Natural killer cell treated with Interleukin-12 subunit alpha and Interleukin-12 subunit beta and Interleukin-15 and Interleukin-18, amount 100 ng/mL, for 72 hours (primary cell): Measurements from ENCODE around the gene FFAR3. TPM values are rescaled to one million over a fixed set of nuclear protein-coding genes. Genes with fewer than 3 reads are reported as not detected.

Experiments
- ATAC-seq, 2 donors: fragments of 150-1000 bp; cut with Tn5 transposase in 1 of 2; sonication (Bioruptor Pico), chemical (Tn5 transposase) in 1 of 2; 2 replicates each; pipeline ENCODE4 v1.10.0; 2021
- DNase-seq: peaks from one replicate; pipeline ENCODE4 v3.0.0; 2022; ENCODE audit warnings: low spot score
- H3K27ac Mint-ChIP-seq, 2 donors: 1 replicate in 1 of 2; 2 replicates in 1 of 2; pipeline ENCODE4 v1.8.0; 2022; ENCODE audit warnings: mixed read lengths in 2 of 2, mild to moderate bottlenecking in 1 of 2, moderate library complexity in 1 of 2
- H3K27me3 Mint-ChIP-seq, 2 donors: 1 replicate in 1 of 2; 2 replicates in 1 of 2; pipeline ENCODE4 v1.8.0; 2022; ENCODE audit warnings: mixed read lengths in 2 of 2
- H3K36me3 Mint-ChIP-seq: one replicate; pipeline ENCODE4 v1.8.0; 2022; ENCODE audit warnings: mixed read lengths
- H3K4me1 Mint-ChIP-seq, 2 donors: 1 replicate in 1 of 2; 2 replicates in 1 of 2; pipeline ENCODE4 v1.8.0; 2022; ENCODE audit warnings: low read depth in 2 of 2, mixed read lengths in 2 of 2, mild to moderate bottlenecking in 1 of 2
- H3K4me3 Mint-ChIP-seq: one replicate; pipeline ENCODE4 v1.8.0; 2022; ENCODE audit warnings: mixed read lengths
- H3K9me3 Mint-ChIP-seq: 2 replicates; pipeline ENCODE4 v1.8.0; 2022; ENCODE audit warnings: mixed read lengths
- total RNA-seq, 2 donors: library from RNA; stranded (reverse); gene quantifications; one replicate each; pipeline ENCODE4 v1.2.3, GENCODE V29; 2022

Gene FFAR3
- total RNA-seq, 2 donors from 2014 or later, result 0.62 TPM; not detected in 1

DNA sequence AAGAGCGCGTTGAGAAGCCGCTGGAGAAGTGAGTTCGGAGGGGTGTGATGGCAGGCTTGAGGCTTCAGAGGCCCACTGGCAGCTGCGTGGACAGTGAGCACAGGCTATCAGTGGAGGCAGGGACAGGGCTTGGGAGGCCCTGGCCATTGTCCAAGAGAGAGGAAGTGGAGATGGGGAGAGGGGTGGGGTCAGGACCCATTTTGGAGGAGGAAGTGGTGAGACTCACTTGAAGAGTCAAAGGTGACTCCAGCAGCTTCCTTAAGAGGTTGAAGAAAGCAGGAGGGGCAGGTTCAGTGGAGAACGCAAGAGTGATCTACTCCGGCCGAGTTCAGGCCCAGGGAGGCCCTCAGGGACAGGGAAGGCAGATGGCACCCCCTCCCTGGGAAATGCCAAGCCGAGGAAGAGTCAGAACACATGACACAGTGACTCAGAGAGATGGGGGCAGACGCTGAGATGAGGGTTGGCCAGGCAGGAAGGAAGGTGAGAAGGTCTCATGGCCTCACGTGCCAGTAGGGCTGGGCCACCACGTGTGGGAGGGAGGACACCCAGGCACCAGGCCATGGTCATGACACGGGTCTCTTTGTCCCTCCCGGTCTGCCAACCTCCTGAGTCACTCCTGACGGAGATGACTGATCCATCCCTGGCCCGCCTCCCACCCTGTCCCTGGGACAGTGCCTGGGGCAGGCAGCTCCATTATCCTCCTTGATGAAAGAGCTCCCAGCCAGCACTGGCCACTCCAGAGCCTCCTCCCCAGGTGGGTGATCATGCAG, 39.4 kb upstream of the FFAR3 start:
- H3K9me3 Mint-ChIP-seq, result no peaks in the 10 kb centered on the region
- H3K4me1 Mint-ChIP-seq, result peaks cover 6 to 13% of the 10 kb centered on the region in 2 donors
- peak; percentile 45 to 49 for ATAC-seq
- DNase-seq, result no peak
- no peaks in the 10 kb centered on the region for H3K36me3 Mint-ChIP-seq
- H3K27me3 Mint-ChIP-seq, result peaks cover 6 to 11% of the 10 kb centered on the region in 2 donors
- H3K4me3 Mint-ChIP-seq, result no peak overlapping the region
- H3K27ac Mint-ChIP-seq, result peak overlapping the region in 1 of 2 donors; percentile 78

DNA sequence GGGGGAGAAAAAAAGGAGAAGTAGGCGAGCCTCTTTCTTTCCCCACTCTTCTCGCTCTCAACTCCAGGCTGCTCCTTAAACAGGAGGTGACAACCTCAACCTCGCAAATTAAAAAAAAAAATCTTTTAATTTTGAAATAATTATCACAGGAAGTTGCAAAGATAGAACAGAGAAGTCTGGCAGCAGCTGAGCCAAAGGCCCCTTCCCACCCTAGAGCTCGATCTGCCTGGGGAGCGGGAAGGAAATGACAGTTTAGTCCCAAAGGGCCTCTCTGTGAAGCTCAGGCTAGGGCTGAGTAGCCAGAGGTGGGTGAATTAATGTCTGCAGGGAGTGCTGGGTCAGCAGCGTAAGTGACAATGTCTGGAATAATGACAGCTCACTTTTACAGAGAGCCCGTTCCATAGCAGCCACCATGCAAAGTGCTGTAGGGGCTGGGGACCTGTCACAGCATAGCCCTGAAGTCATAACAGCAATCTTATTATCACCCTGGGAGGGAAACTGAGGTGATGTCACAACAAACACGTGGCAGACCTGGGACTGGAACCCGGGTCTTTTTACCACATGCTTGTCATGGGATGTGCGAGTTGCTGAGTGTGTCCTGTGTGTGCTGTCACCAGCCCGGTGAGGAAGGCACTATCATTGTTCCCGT, 38.1 kb upstream of the FFAR3 start:
- Mint-ChIP-seq H3K36me3 (no peaks in the 10 kb centered on the region), H3K9me3 (no peaks in the 10 kb centered on the region), H3K27me3 (peaks cover 6 to 11% of the 10 kb centered on the region in 2 donors), H3K4me1 (peaks cover 6 to 17% of the 10 kb centered on the region in 2 donors), H3K27ac (no peak overlapping the region), H3K4me3 (no peak overlapping the region)
- DNase-seq (no peak), ATAC-seq (no peak)

DNA sequence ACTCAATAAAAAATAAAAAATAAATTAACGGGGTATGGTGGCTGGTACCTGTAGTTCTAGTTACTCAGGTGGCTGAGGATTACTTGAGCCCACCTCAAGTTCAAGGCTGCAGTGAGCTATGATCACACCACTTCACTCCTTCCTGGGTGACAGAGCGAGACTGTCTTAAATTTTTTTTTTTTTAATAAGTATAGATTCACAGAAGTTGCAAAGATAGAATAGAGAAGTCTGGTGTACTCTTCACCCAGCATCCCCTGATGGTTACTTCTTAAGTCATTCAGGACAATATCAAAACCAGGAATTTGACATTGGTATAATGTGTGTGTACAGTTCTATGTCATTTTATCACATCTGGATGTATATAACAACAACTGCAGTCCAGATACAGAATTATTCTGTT, 37.0 kb upstream of the FFAR3 start:
- peak overlapping the region in 1 of 2 donors; percentile 63 for H3K27ac Mint-ChIP-seq
- ATAC-seq (no peak), DNase-seq (no peak)
- no peaks in the 10 kb centered on the region for H3K9me3 Mint-ChIP-seq
- peaks cover 10 to 20% of the 10 kb centered on the region in 2 donors for H3K27me3 Mint-ChIP-seq
- no peaks in the 10 kb centered on the region for H3K36me3 Mint-ChIP-seq
- peaks cover 6 to 17% of the 10 kb centered on the region in 2 donors for H3K4me1 Mint-ChIP-seq
- H3K4me3 Mint-ChIP-seq, result no peak overlapping the region

DNA sequence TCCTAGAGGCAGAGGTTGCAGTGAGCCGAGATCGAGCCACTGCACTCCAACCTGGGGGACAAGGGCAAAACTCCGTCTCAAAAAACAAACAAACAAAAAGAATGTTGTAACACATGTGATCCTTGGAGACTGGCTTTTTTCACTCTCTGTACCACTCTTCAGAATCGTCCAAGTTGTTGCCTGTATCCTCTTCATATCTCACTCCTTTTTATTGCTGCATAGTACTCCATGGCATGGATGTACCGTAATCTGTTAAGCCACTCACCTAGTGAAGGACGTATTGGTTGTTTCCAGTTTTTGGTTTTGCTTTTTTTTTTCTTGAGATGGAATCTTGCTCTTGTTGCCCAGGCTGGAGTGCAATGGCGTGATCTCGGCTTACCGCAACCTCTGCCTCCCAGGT, 36.2 kb upstream of the FFAR3 start:
- Mint-ChIP-seq H3K4me3 (no peak overlapping the region), H3K27me3 (peaks cover 10 to 22% of the 10 kb centered on the region in 2 donors), H3K4me1 (peaks cover 6 to 17% of the 10 kb centered on the region in 2 donors), H3K27ac (peak overlapping the region in 1 of 2 donors; percentile 63), H3K36me3 (no peaks in the 10 kb centered on the region), H3K9me3 (no peaks in the 10 kb centered on the region)
- no peak for ATAC-seq
- no peak for DNase-seq

DNA sequence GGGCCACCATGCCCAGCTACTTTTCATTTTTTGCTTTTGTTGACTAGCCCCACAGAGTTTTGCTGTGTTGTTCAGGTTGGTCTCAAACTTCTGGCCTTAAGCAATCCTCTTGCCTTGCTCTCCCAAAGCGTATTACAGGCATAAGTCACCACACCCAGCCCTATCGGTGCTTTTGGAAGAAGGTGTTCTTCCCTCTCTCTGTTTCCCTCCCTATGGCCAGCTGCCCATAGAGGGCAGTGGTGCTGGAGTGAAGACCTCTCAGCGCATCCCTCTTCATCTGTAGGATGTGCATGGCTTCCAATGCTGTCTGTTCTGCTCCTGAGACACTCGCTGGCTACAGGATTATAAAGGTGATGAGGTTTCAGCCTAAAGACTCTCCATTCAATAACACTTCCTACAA, 30.6 kb upstream of the FFAR3 start:
- ATAC-seq (no peak), DNase-seq (no peak)
- peaks cover 8 to 18% of the 10 kb centered on the region in 2 donors for H3K4me1 Mint-ChIP-seq
- peaks cover 26 to 34% of the 10 kb centered on the region in 2 donors for H3K27me3 Mint-ChIP-seq
- no peak overlapping the region for H3K4me3 Mint-ChIP-seq
- peak overlapping the region in 1 of 2 donors; percentile 19 for H3K27ac Mint-ChIP-seq
- H3K9me3 Mint-ChIP-seq, result no peaks in the 10 kb centered on the region
- H3K36me3 Mint-ChIP-seq, result no peaks in the 10 kb centered on the region

DNA sequence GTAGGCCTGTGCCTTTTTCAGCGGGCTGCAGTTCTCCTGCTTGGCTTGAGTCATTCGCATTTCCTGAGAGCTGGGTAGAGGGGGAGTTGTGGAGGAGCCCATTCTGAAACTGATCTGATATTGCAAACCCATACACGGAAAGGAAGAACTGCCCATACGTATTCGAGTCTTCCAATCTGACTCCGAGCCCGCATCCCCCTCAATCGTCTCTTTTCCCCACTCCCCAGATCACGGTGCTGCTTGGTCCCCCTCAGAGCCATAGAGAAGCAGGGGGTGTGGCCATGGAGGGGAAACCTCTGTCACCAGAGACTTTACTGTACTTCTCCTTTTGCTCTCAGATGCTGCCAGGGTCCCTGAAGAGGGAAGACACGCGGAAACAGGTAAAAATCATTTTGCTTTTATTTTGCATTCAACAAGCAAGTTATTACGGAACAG, 29.4 kb upstream of the FFAR3 start, which contains the start of gene CD22:
Gene CD22 (plus strand): TSS at position 337 of the 435 bp plus-strand sequence. CDS start 2,854 bp downstream, outside the sequence.
- Mint-ChIP-seq H3K4me3 (peak within 1 kb of the TSS; percentile 40), H3K36me3 (no peaks in the 10 kb centered on the region), H3K27ac (peak within 1 kb of the TSS in 1 of 2 donors; percentile 78), H3K27me3 (peaks cover 28 to 33% of the 10 kb centered on the region in 2 donors), H3K4me1 (peaks cover 8 to 22% of the 10 kb centered on the region in 2 donors), H3K9me3 (no peaks in the 10 kb centered on the region)
- DNase-seq (no peak), ATAC-seq (peak in 1 of 2 donors; percentile 32)

DNA sequence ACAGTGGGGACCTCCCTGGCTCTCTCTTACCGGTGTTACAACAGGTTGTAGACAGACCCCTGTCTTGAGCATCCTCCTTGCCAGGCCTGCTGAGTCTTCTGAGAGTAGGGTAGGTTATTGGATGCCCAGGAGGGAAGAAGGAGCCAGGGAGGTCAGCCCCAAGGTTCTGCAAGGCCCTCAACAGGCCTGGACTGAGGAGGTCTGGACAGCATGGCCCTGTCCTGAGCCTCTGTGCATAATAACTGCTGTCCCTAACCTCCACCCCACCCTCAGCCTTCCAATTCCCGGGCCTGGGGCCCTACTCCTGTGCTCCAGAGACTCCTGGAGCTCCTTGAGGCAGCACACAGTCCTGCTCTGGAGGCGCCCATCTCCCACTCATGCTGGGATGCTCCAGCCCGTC, 28.9 kb upstream of the FFAR3 start:
- Mint-ChIP-seq H3K27ac (peak overlapping the region in 1 of 2 donors; percentile 78), H3K4me1 (peaks cover 13 to 18% of the 10 kb centered on the region in 2 donors), H3K36me3 (no peaks in the 10 kb centered on the region), H3K9me3 (no peaks in the 10 kb centered on the region), H3K27me3 (peaks cover 27 to 38% of the 10 kb centered on the region in 2 donors), H3K4me3 (peak overlapping the region; percentile 40)
- peak in 1 of 2 donors; percentile 27 for ATAC-seq
- DNase-seq, result no peak

DNA sequence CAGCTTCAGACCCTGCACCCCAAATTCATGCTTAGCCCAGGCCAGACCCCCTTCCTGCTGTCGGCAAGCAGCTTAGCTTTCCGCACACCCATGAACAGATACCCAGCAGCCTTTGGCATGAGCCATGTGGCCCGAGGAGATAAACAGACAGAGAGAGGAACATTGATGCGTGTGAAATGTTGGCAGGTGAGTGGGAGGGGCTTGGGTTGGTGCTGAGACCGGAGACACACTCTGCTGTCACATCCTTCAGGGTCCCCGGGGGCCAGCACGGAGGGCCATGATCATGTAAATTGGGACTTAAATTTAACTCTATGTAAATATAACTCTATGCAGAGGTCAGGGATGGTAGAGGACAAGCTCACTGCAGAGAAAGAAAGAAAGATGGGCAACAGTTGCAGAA, 27.8 kb upstream of the FFAR3 start:
- Mint-ChIP-seq H3K27me3 (peaks cover 27 to 37% of the 10 kb centered on the region in 2 donors), H3K36me3 (no peaks in the 10 kb centered on the region), H3K9me3 (no peaks in the 10 kb centered on the region), H3K4me1 (peaks cover 19 to 21% of the 10 kb centered on the region in 2 donors), H3K4me3 (no peak overlapping the region), H3K27ac (peak overlapping the region in 1 of 2 donors; percentile 80)
- ATAC-seq, result no peak
- no peak for DNase-seq

DNA sequence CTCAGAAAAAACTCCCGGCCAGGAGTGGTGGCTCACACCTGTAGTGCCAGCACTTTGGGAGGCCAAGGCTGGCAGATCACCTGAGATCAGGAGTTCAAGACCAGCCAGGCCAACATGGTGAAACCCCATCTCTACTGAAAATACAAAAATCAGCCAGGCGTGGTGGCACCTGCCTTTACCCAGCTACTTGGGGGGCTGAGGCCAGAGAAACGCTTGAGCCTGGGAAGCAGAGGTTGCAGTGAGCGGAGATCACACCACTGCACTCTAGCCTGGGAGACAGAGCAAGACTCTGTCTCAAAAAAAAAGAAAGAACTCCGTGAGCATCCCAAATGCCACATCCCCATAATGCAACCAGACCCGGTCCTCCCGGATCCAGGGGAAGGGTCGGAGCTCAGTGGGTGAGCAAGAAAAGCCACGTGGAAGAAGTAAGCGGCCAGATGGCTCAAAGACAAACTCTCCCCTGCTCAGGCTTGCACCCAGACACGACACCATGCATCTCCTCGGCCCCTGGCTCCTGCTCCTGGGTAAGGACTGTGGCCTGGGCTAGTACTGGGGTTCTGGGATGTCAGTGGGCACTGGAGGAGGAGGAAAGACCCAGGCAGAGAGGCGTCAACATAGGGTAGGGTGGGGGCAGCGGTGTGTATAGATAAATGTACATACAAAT, 26.6 kb upstream of the FFAR3 start:
- no peak for DNase-seq
- peaks cover 23 to 27% of the 10 kb centered on the region in 2 donors for H3K27me3 Mint-ChIP-seq
- H3K9me3 Mint-ChIP-seq, result no peaks in the 10 kb centered on the region
- no peak overlapping the region for H3K4me3 Mint-ChIP-seq
- no peak for ATAC-seq
- H3K36me3 Mint-ChIP-seq, result no peaks in the 10 kb centered on the region
- peak overlapping the region in 1 of 2 donors; percentile 57 for H3K27ac Mint-ChIP-seq
- peaks cover 19 to 24% of the 10 kb centered on the region in 2 donors for H3K4me1 Mint-ChIP-seq

DNA sequence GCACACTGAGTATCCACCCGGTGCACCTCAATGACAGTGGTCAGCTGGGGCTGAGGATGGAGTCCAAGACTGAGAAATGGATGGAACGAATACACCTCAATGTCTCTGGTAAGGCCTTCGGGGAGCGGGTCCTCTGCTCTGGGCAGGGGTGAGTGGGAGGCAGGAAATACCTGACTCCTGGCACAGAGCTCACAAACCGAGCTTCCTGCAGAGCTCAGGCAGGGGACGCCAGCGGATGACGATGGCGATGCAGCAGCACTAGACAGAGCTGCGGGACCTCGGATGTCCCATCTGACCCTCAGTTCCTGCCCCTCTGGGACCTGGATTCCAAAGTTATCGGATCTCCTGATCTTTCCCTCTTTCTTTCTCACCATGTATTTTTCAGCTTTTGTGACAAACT, 25.4 kb upstream of the FFAR3 start:
- Mint-ChIP-seq H3K27ac (peak overlapping the region in 1 of 2 donors; percentile 48), H3K27me3 (peaks cover 21 to 27% of the 10 kb centered on the region in 2 donors), H3K4me1 (peaks cover 19 to 24% of the 10 kb centered on the region in 2 donors), H3K36me3 (no peaks in the 10 kb centered on the region), H3K9me3 (no peaks in the 10 kb centered on the region), H3K4me3 (peak overlapping the region; percentile 12)
- ATAC-seq (no peak), DNase-seq (no peak)

DNA sequence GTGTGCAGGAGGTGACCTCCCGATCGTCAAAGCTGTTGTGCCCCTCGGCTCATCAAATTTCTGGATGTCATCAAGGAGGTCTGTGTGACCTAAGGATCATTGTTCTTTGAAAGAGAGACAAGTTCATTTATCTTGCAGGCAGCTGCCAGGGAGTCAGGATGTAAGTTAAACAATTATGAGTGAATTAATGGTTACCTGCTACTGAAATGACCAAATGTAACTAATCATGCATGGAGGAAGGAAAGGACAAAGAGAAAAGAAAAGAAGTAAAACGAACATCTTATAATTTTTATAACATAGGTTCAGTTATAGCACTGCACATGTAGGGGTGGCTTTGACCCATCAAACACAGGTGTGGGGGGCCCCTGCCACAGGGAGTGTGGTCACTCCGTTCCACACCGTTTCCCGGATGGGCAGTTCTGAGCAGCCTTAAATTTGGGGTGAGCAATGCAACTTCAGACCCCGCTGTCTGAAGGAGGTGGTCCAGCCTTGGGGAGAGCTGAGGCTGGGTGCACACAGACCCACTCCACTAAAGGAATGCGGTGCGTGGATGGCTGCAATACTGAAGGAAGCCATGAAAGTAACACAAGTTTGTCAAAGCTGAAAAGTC, 24.0 kb upstream of the FFAR3 start:
- H3K9me3 Mint-ChIP-seq, result no peaks in the 10 kb centered on the region
- H3K36me3 Mint-ChIP-seq, result no peaks in the 10 kb centered on the region
- H3K27me3 Mint-ChIP-seq, result peaks cover 14 to 20% of the 10 kb centered on the region in 2 donors
- ATAC-seq (no peak), DNase-seq (no peak)
- peak overlapping the region; percentile 1 for H3K4me3 Mint-ChIP-seq
- peak overlapping the region; percentile 80 to 82 for H3K27ac Mint-ChIP-seq
- peaks cover 11 to 17% of the 10 kb centered on the region in 2 donors for H3K4me1 Mint-ChIP-seq

DNA sequence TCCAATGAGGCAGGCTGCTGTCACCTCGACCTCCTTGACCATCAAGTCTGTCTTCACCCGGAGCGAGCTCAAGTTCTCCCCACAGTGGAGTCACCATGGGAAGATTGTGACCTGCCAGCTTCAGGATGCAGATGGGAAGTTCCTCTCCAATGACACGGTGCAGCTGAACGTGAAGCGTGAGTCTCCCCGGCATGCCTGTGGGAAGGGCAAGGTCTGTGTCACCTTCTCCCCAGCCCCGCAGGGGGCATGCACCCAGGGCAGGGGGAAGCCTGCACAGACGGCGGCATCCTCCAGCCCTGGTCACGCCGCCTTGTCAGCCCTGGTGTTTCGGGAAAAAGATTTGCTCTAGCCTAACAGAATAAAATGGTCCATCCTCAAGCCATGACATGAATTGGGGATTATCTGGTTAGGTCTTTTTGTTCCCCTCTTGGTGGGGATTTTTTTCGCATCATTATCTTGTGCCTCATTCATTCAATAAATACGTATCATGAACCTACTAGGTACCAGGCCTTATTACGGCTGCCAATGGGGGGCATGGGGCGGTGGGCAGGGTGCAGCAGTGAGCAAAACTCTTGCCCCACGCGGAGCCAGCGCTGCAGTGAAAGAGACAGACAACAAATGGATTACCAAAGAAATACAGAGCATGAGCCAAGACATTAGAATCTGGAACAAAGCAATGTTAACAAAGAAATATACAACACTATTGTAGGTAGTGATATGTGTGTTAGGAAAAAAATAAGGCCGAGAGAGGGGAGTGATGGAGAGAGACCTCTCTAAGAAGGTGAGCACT, 21.9 kb upstream of the FFAR3 start:
- H3K36me3 Mint-ChIP-seq, result no peaks in the 10 kb centered on the region
- H3K27ac Mint-ChIP-seq, result peak overlapping the region; percentile 80 to 82
- no peak for ATAC-seq
- no peak overlapping the region for H3K4me3 Mint-ChIP-seq
- peaks cover 11 to 14% of the 10 kb centered on the region in 2 donors for H3K4me1 Mint-ChIP-seq
- H3K27me3 Mint-ChIP-seq, result peaks cover 7 to 8% of the 10 kb centered on the region in 2 donors
- no peaks in the 10 kb centered on the region for H3K9me3 Mint-ChIP-seq
- DNase-seq, result peak; percentile 56
